HG03066 (cell line): ENCODE data around the gene TRA2A.
A peak's percentile ranks its signal among the peaks of the same experiment; 100 is the strongest.
"Not testable (repeated sequence)": the region's sequence is repeated elsewhere in the genome, so short reads cannot be mapped to it uniquely, and the experiment has no call there.

Source experiments
- ATAC-seq: cut with Tn5 transposase; IDR thresholded peaks from one replicate; pipeline ENCODE4 v1.9.1; 2021; ENCODE audit warnings: low read depth; ENCODE audit not compliant: unreplicated experiment

The TRA2A gene

GRCh38 chr7:23531794-23532489, at the start of gene TRA2A:
TRA2A (minus strand) TSS chr7:23531981; CDS start chr7:23531824, 157 bp downstream.
- peak; percentile 93 for ATAC-seq

- ATAC-seq, result peak; percentile 80
Measured at GRCh38 chr7:23570592-23571200, 38.9 kb upstream of the TRA2A start.

- no peak for ATAC-seq
Measured at GRCh38 chr7:23558303-23558702, 26.5 kb upstream of the TRA2A start.

GRCh38 chr7:23547662-23548061, 15.9 kb upstream of the TRA2A start:
- ATAC-seq, result no peak

GRCh38 chr7:23546897-23547572, 15.3 kb upstream of the TRA2A start:
- peak; percentile 61 for ATAC-seq

- ATAC-seq, result no peak
Measured at GRCh38 chr7:23545493-23545892, 13.7 kb upstream of the TRA2A start.

GRCh38 chr7:23544913-23545354, 13.2 kb upstream of the TRA2A start:
- peak; percentile 83 for ATAC-seq

- ATAC-seq, result no peak
Measured at GRCh38 chr7:23542752-23543151, 11.0 kb upstream of the TRA2A start.

GRCh38 chr7:23539494-23539907, 7.7 kb upstream of the TRA2A start:
- no peak for ATAC-seq

- ATAC-seq, result no peak
Measured at GRCh38 chr7:23538301-23538700, 6.5 kb upstream of the TRA2A start.

GRCh38 chr7:23533238-23533604, 1.4 kb upstream of the TRA2A start:
- ATAC-seq, result no peak

- ATAC-seq, result no peak
Measured at GRCh38 chr7:23532490-23533237, 883 bp upstream of the TRA2A start.

- ATAC-seq, result peak; percentile 31
Measured at GRCh38 chr7:23531050-23531793, 559 bp downstream of the TRA2A start.

GRCh38 chr7:23530405-23530804, 1.4 kb downstream of the TRA2A start:
- ATAC-seq, result no peak

GRCh38 chr7:23529262-23529859, 2.4 kb downstream of the TRA2A start:
- ATAC-seq, result no peak

- not testable (repeated sequence) for ATAC-seq
Measured at GRCh38 chr7:23525611-23526010, 6.2 kb downstream of the TRA2A start.

- no peak for ATAC-seq
Measured at GRCh38 chr7:23524473-23524872, 7.3 kb downstream of the TRA2A start.

- no peak for ATAC-seq
Measured at GRCh38 chr7:23523486-23524075, 8.2 kb downstream of the TRA2A start.

GRCh38 chr7:23520582-23520981, 11.2 kb downstream of the TRA2A start:
- no peak for ATAC-seq

GRCh38 chr7:23514755-23515154, 17.0 kb downstream of the TRA2A start:
- peak; percentile 66 for ATAC-seq
